ENCODE results near the gene MORN1. TPM values are rescaled to one million over a fixed set of nuclear protein-coding genes. Genes with fewer than 3 reads are reported as not detected.

The MORN1 gene
- total and polyA plus RNA-seq, 9 of the 15 experiments (the other 6 are each of a cell fraction or from before 2014, with no cell fraction given), result 0.24 to 9.3 (median 4.2) TPM

DNA sequence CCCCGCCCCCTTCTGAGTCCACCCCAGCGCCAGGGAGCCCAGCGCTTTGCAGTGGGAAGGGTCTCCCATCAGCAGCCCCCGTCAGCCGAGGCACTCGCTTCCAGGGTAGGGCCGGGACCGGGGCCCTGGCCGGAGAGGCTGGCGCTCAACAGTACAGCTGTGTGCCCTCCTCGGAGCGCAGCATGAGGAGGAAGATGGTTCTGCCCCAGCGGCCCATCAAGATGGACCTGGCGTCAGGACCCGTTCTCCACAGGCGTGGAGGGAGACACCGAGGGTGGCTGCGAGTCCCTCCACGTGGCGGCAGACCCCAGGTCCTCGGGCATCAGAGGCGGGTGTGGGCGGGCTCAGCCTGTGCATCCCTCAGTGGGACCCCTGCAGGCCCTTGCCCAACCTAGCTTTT lies 54.3 kb downstream of the MORN1 start:
- Histone ChIP-seq H3K4me3 (no peak overlapping the region), H4K20me1 (replicated peaks; ENCODE audit: control insufficient read depth, insufficient read depth, low read length) (peaks cover 40% of the 10 kb centered on the region), H3K9ac (ENCODE audit: insufficient read depth in 1 of 2, low read depth in 2 of 2, low read length in 2 of 2) (no peak overlapping the region), H3K27ac (ENCODE audit: extremely low read depth, low read depth, low read length) (no peak overlapping the region), H3K9me3 (replicated peaks; ENCODE audit: control insufficient read depth, insufficient read depth, low read depth, low read length) (no peaks in the 10 kb centered on the region), H3K4me2 (ENCODE audit: insufficient read depth, low read length) (no peak overlapping the region), H2AFZ (ENCODE audit: low read depth, low read length) (no peak overlapping the region), H3K4me1 (replicated peaks in 1 of 2; ENCODE audit: control insufficient read depth in 2 of 2, insufficient read depth in 2 of 2, low read length in 2 of 2) (peaks cover 0 to 60% of the 10 kb centered on the region in 2 experiments; a peak in 1 of 5 replicates), H3K27me3 (ENCODE audit: control insufficient read depth in 2 of 2, insufficient read depth in 2 of 2, low read length in 2 of 2) (peaks cover 83 to 98% of the 10 kb centered on the region in 2 experiments), H3K36me3 (ENCODE audit: control insufficient read depth, insufficient read depth, low read length) (no peaks in the 10 kb centered on the region), H3K79me2 (ENCODE audit: control insufficient read depth, insufficient read depth, low read length) (no peaks in the 10 kb centered on the region), H3K9me1 (ENCODE audit: control insufficient read depth, insufficient read depth, low read length) (no peaks in the 10 kb centered on the region)
- DNase-seq (ENCODE audit: extremely low read depth in 1 of 4, low spot score in 3 of 4) (no peak), FAIRE-seq (no peak), ATAC-seq (no peak)
- in situ Hi-C loops (cut with MboI) (no loop called here), intact Hi-C loops (cut with micrococcal nuclease) (no loop called here)
- BruUV-seq (replicated peaks), result no TSS peak
- POLR2A ChIA-PET, result interaction anchor here (0.6 kb wide), 1 partner anchor 108 kb away, joined by 3 read pairs; no protein-coding TSS in a partner anchor
- CTCF ChIA-PET (ENCODE audit: low intra/inter-chr PET ratio), result no interaction called here
- 8% methylated on average over 23 of the region's 23 CpGs for WGBS (ENCODE audit: insufficient coverage, low coverage, missing lambda C conversion rate)
- TF ChIP-seq ZNF707 (CRISPR knock-in tag; conservative IDR thresholded peaks at IDR 0.05) (no peak), KAT8 (IDR thresholded peaks at IDR 0.05; ENCODE audit: low read depth) (no peak), FUS (optimal IDR thresholded peaks at IDR 0.05; ENCODE audit: low read depth, low read length) (no peak), HOXB6 (CRISPR knock-in tag; IDR thresholded peaks at IDR 0.05; ENCODE audit: borderline replicate concordance) (no peak), POLR2G (IDR thresholded peaks at IDR 0.05; ENCODE audit: low read depth, low read length) (no peak), CBX2 (IDR thresholded peaks at IDR 0.05; ENCODE audit: insufficient read depth, low read length, poor library complexity, severe bottlenecking) (no peak), MNT (conservative IDR thresholded peaks at IDR 0.05) (no peak), HNRNPH1 (optimal IDR thresholded peaks at IDR 0.05; ENCODE audit: low read depth, low read length) (no peak), ARID2 (IDR thresholded peaks at IDR 0.05) (no peak), DDX20 (tag; IDR thresholded peaks at IDR 0.05; ENCODE audit: low read depth) (no peak), E2F1 (CRISPR knock-in tag; IDR thresholded peaks at IDR 0.05) (no peak), RUNX1 (IDR thresholded peaks at IDR 0.05; ENCODE audit: low read depth) (no peak), ID3 (CRISPR knock-in tag; IDR thresholded peaks at IDR 0.05) (no peak), ID3 (tag; IDR thresholded peaks at IDR 0.05) (no peak)
- TF ChIP-seq, protein P1, sequence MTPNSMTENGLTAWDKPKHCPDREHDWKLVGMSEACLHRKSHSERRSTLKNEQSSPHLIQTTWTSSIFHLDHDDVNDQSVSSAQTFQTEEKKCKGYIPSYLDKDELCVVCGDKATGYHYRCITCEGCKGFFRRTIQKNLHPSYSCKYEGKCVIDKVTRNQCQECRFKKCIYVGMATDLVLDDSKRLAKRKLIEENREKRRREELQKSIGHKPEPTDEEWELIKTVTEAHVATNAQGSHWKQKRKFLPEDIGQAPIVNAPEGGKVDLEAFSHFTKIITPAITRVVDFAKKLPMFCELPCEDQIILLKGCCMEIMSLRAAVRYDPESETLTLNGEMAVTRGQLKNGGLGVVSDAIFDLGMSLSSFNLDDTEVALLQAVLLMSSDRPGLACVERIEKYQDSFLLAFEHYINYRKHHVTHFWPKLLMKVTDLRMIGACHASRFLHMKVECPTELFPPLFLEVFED (CRISPR knock-in tag; conservative IDR thresholded peaks at IDR 0.05), result no peak
- TF ChIP-seq, protein P2, sequence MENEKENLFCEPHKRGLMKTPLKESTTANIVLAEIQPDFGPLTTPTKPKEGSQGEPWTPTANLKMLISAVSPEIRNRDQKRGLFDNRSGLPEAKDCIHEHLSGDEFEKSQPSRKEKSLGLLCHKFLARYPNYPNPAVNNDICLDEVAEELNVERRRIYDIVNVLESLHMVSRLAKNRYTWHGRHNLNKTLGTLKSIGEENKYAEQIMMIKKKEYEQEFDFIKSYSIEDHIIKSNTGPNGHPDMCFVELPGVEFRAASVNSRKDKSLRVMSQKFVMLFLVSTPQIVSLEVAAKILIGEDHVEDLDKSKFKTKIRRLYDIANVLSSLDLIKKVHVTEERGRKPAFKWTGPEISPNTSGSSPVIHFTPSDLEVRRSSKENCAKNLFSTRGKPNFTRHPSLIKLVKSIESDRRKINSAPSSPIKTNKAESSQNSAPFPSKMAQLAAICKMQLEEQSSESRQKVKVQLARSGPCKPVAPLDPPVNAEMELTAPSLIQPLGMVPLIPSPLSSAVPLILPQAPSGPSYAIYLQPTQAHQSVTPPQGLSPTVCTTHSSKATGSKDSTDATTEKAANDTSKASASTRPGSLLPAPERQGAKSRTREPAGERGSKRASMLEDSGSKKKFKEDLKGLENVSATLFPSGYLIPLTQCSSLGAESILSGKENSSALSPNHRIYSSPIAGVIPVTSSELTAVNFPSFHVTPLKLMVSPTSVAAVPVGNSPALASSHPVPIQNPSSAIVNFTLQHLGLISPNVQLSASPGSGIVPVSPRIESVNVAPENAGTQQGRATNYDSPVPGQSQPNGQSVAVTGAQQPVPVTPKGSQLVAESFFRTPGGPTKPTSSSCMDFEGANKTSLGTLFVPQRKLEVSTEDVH (IDR thresholded peaks at IDR 0.05; ENCODE audit: low read depth, partially characterized antibody), result no peak

All from K562 (cell line).